Osteoblast (primary cell): ENCODE data around the gene ATP13A2. TPM values are rescaled to one million over a fixed set of nuclear protein-coding genes. Genes with fewer than 3 reads are reported as not detected.

Experiments
- DNase-seq: peaks from one replicate; pipeline ENCODE4 v3.0.0; 2011; ENCODE audit warnings: low spot score, mixed read lengths; ENCODE audit not compliant: insufficient read length; ENCODE audit errors: missing footprints
- H2AFZ ChIP-seq: 2 replicates; pipeline ENCODE4 v1.6.0; 2011; ENCODE audit warnings: mild to moderate bottlenecking, low read length
- H3K27ac ChIP-seq: 2 replicates; pipeline ENCODE4 v1.5.1; 2011; ENCODE audit warnings: mild to moderate bottlenecking, low read depth, low read length, moderate library complexity
- H3K27me3 ChIP-seq: 2 replicates; pipeline ENCODE4 v1.6.0; 2012; ENCODE audit warnings: mild to moderate bottlenecking, control low read depth, inconsistent platforms, low read length, moderate library complexity; ENCODE audit not compliant: insufficient read depth
- H3K36me3 ChIP-seq: 2 replicates; pipeline ENCODE4 v1.5.1; 2011; ENCODE audit warnings: mild to moderate bottlenecking, low read length, control low read depth, moderate library complexity; ENCODE audit not compliant: insufficient read depth
- H3K4me1 ChIP-seq: 2 replicates; pipeline ENCODE4 v1.5.1; 2011; ENCODE audit warnings: mild to moderate bottlenecking, low read length, control low read depth, moderate library complexity; ENCODE audit not compliant: insufficient read depth
- H3K4me2 ChIP-seq: 2 replicates; pipeline ENCODE4 v1.6.0; 2011; ENCODE audit warnings: mild to moderate bottlenecking, low read length; ENCODE audit not compliant: insufficient read depth
- H3K4me3 ChIP-seq: fragments of 200-600 bp; sonication (generic); 3 replicates; pipeline ENCODE4 v1.5.1; 2012; ENCODE audit warnings: mild to moderate bottlenecking, low read length, inconsistent platforms; ENCODE audit not compliant: insufficient read depth
- H3K79me2 ChIP-seq: 2 replicates; pipeline ENCODE4 v1.6.0; 2012; ENCODE audit warnings: mild to moderate bottlenecking, low read length, control low read depth, inconsistent platforms; ENCODE audit not compliant: insufficient read depth
- H3K9me3 ChIP-seq: 2 replicates; pipeline ENCODE4 v1.5.1; 2011; ENCODE audit warnings: low read depth, low read length, control low read depth
- H4K20me1 ChIP-seq: 2 replicates; pipeline ENCODE4 v1.6.0; 2012; ENCODE audit warnings: mild to moderate bottlenecking, low read length, control low read depth; ENCODE audit not compliant: insufficient read depth
- CTCF ChIP-seq: IDR thresholded peaks from 2 replicates; pipeline ENCODE4 v1.5.1; 2011; ENCODE audit warnings: mild to moderate bottlenecking, low read depth, low read length, moderate library complexity; ENCODE audit errors: extremely low read depth
- total RNA-seq: library from RNA; depleted of rRNA; stranded (reverse); fragments of >200 nt; gene quantifications from 2 replicates; pipeline ENCODE4 v1.2.3, GENCODE V29; 2012

Gene ATP13A2
- total RNA-seq, 1 donor, result 34.4 TPM

- Histone ChIP-seq H3K4me1 (peaks cover 12% of the 10 kb centered on the region), H3K79me2 (no peaks in the 10 kb centered on the region), H2AFZ (peak overlapping the region; percentile 68), H4K20me1 (no peaks in the 10 kb centered on the region), H3K27ac (no peak overlapping the region), H3K36me3 (no peaks in the 10 kb centered on the region), H3K4me2 (no peak overlapping the region), H3K4me3 (no peak overlapping the region), H3K27me3 (peaks cover 2% of the 10 kb centered on the region), H3K9me3 (no peaks in the 10 kb centered on the region)
- peak; percentile 87 for DNase-seq
- TF ChIP-seq CTCF, result peak; percentile 95
Observed at GRCh38 chr1:17059391-17060305, 47.9 kb upstream of the ATP13A2 start.

- Histone ChIP-seq H3K4me2 (no peak overlapping the region), H3K27ac (no peak overlapping the region), H4K20me1 (peaks cover 10% of the 10 kb centered on the region), H3K4me1 (peaks cover 19% of the 10 kb centered on the region), H2AFZ (no peak overlapping the region), H3K27me3 (peaks cover 2% of the 10 kb centered on the region), H3K4me3 (no peak overlapping the region), H3K79me2 (peaks cover 23% of the 10 kb centered on the region), H3K9me3 (no peaks in the 10 kb centered on the region), H3K36me3 (peaks cover 5% of the 10 kb centered on the region)
- no peak for DNase-seq
- no peak for TF ChIP-seq CTCF
Observed at GRCh38 chr1:17056551-17056950, 44.8 kb upstream of the ATP13A2 start.

- TF ChIP-seq CTCF, result no peak
- H3K9me3 ChIP-seq, result no peaks in the 10 kb centered on the region
- peaks cover 2% of the 10 kb centered on the region for H3K27me3 ChIP-seq
- no peak overlapping the region for H3K4me2 ChIP-seq
- DNase-seq, result no peak
- peaks cover 19% of the 10 kb centered on the region for H3K4me1 ChIP-seq
- no peak overlapping the region for H3K4me3 ChIP-seq
- H3K36me3 ChIP-seq, result peaks cover 8% of the 10 kb centered on the region
- H3K79me2 ChIP-seq, result peaks cover 31% of the 10 kb centered on the region
- H4K20me1 ChIP-seq, result peaks cover 14% of the 10 kb centered on the region
- H3K27ac ChIP-seq, result no peak overlapping the region
- no peak overlapping the region for H2AFZ ChIP-seq
Observed at GRCh38 chr1:17055801-17056200, 44.1 kb upstream of the ATP13A2 start.

GRCh38 chr1:17053685-17054410 is 42.1 kb upstream of the ATP13A2 start, which contains the start of gene SDHB:
SDHB (minus strand) TSS chr1:17054032; CDS start chr1:17054019, 13 bp downstream.
- H2AFZ ChIP-seq, result peak within 1 kb of the TSS; percentile 94
- no peak for TF ChIP-seq CTCF
- peak within 1 kb of the TSS; percentile 99 for H3K4me2 ChIP-seq
- H3K9me3 ChIP-seq, result no peaks in the 10 kb centered on the region
- peaks cover 48% of the 10 kb centered on the region for H3K79me2 ChIP-seq
- H3K27me3 ChIP-seq, result peaks cover 2% of the 10 kb centered on the region
- H3K27ac ChIP-seq, result peak within 1 kb of the TSS; percentile 90
- peaks cover 20% of the 10 kb centered on the region for H3K36me3 ChIP-seq
- DNase-seq, result peak; percentile 97
- H3K4me1 ChIP-seq, result peaks cover 14% of the 10 kb centered on the region
- H3K4me3 ChIP-seq, result peak within 1 kb of the TSS; percentile 99
- H4K20me1 ChIP-seq, result peaks cover 14% of the 10 kb centered on the region
